AG09309 (cell line): Measurements from ENCODE around the gene ZNF862.

Experiments used
- DNase-seq: peaks from one replicate; pipeline ENCODE4 v3.0.0-alpha.2; 2010; ENCODE audit warnings: low read depth
- H3K4me3 ChIP-seq: 2 replicates; pipeline ENCODE4 v1.5.1; 2011; ENCODE audit warnings: mild to moderate bottlenecking, low read depth, low read length, moderate library complexity; ENCODE audit not compliant: control insufficient read depth
- TF ChIP-seq, protein P1 (sequence below): IDR thresholded peaks from 2 replicates; pipeline ENCODE4 v1.5.1; 2011; ENCODE audit warnings: mild to moderate bottlenecking, low read depth, low read length, inconsistent platforms; ENCODE audit not compliant: insufficient read depth, control insufficient read depth; ENCODE audit errors: missing control alignments

The ZNF862 gene

DNA sequence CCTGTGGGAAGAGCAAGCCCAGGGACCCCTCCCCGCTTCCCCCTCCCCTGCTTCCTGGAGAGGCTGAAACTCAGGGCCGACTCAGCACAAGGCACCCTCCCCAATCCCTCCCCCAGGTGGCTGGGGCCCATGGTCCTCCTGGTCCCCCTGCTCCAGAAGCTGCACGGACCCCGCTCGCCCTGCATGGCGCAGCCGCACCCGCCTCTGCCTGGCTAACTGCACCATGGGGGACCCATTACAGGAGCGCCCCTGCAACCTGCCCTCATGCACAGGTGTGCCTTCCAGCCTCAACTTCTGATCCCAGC, 19.7 kb upstream of the ZNF862 start:
- TF ChIP-seq, protein P1, sequence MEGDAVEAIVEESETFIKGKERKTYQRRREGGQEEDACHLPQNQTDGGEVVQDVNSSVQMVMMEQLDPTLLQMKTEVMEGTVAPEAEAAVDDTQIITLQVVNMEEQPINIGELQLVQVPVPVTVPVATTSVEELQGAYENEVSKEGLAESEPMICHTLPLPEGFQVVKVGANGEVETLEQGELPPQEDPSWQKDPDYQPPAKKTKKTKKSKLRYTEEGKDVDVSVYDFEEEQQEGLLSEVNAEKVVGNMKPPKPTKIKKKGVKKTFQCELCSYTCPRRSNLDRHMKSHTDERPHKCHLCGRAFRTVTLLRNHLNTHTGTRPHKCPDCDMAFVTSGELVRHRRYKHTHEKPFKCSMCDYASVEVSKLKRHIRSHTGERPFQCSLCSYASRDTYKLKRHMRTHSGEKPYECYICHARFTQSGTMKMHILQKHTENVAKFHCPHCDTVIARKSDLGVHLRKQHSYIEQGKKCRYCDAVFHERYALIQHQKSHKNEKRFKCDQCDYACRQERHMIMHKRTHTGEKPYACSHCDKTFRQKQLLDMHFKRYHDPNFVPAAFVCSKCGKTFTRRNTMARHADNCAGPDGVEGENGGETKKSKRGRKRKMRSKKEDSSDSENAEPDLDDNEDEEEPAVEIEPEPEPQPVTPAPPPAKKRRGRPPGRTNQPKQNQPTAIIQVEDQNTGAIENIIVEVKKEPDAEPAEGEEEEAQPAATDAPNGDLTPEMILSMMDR = no peak
- no peak overlapping the region for H3K4me3 ChIP-seq
- DNase-seq = no peak

DNA sequence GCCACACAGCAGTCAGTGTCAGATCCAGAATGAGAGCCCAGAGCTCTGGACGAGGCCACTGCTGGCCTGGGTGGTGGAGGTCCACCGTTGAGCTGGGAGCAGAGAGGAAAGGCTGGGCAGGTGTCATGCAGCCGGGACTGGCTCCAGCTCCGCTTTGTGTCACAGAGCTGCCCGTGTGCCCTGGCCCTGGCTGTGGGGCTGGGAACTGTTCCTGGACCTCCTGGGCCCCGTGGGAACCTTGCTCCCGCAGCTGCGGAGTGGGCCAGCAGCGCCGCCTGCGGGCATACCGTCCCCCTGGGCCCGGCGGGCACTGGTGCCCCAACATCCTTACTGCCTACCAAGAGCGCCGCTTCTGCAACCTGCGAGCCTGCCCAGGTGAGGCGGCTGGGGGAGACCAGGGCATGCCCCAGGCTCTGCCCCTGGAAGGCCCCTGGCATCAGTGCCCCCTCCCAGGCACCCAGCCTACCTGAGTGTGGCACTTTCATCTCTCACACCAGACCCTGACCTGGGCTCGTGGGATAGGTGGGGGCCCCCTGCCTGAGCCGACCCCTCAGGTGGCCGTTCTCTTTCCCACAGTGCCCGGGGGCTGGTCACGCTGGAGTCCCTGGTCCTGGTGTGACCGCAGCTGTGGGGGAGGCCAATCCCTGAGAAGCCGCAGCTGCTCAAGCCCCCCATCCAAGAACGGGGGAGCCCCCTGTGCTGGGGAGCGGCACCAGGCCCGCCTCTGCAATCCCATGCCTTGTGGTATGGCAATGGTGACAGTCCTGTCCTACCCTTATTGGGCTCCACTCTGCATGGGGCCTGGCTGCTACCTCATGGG, 18.8 kb upstream of the ZNF862 start:
- no peak for DNase-seq
- H3K4me3 ChIP-seq = no peak overlapping the region
- TF ChIP-seq, protein P1 = no peak

DNA sequence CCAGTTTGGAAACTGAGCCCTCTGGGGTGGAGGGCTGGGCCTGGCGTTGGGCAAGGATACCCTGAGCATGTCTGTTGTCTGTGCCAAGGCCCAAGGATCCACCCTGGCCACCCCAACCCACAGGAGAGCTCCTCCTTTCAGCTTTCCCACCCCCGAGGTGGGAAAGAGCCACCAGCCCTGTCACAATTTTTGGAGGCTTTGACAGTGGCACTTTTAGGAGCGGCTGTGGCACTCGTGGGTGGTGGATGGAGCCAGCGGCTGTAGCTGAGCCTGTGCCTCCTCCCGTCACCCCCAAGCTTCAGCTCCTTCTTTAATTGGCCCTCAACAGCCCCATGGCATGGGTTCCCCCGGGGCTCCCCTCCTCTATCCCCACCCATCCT, 18.2 kb upstream of the ZNF862 start:
- no peak for DNase-seq
- H3K4me3 ChIP-seq = no peak overlapping the region
- TF ChIP-seq, protein P1 = no peak

DNA sequence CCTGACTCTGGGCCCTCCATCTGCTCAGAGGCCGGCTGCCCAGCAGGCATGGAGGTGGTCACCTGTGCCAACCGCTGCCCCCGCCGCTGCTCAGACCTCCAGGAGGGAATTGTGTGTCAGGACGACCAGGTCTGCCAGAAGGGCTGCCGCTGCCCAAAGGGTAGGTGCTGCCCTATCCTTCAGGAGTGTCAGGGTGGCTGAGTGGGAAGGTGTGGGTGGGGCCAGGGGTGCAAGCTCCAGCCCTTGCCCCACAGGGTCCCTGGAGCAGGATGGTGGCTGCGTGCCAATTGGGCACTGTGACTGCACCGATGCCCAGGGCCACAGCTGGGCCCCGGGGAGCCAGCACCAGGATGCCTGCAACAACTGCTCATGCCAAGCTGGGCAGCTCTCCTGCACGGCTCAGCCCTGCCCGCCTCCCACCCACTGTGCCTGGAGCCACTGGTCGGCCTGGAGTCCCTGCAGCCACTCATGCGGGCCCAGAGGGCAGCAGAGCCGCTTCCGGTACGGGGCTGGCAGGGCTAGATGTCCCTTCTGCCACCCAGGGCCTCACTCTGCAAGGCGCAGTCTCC, 17.5 kb upstream of the ZNF862 start:
- no peak overlapping the region for H3K4me3 ChIP-seq
- no peak for DNase-seq
- TF ChIP-seq, protein P1 = no peak

DNA sequence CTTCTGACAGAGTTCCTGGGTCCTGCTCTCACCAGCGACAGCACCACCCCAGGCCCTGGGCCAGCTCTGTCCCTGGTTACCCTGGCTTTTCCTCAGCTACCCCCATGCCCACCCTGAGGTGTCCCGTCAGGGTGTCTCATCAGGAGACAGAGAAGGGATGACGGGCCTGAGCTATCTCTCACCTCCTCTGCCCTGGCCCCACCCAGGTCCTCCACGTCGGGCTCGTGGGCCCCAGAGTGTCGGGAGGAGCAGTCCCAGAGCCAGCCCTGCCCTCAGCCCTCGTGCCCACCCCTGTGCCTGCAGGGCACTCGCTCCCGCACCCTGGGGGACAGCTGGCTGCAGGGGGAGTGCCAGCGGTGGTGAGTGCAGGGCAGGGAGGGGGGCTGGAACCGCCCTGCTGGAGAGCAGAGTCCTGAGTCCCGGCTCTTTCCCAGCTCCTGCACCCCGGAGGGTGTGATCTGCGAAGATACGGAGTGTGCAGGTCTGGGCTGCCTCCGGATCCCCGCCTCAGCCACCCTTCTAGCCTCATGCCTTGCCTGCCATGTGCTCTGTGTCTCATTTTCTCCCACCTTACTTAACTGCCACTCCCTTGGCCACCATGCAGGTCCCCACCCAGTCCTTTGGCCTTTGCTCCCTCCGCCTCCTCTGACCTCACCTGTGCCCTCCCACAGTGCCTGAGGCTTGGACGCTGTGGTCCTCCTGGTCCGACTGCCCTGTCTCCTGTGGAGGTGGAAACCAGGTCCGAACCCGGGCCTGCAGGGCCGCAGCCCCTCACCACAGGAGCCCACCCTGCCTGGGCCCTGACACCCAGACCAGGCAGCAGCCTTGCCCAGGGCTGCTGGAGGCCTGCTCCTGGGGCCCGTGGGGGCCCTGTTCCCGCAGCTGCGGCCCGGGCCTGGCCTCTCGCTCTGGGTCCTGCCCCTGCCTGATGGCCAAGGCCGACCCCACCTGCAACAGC, 16.7 kb upstream of the ZNF862 start:
- DNase-seq = no peak
- no peak overlapping the region for H3K4me3 ChIP-seq
- TF ChIP-seq, protein P1 = no peak

DNA sequence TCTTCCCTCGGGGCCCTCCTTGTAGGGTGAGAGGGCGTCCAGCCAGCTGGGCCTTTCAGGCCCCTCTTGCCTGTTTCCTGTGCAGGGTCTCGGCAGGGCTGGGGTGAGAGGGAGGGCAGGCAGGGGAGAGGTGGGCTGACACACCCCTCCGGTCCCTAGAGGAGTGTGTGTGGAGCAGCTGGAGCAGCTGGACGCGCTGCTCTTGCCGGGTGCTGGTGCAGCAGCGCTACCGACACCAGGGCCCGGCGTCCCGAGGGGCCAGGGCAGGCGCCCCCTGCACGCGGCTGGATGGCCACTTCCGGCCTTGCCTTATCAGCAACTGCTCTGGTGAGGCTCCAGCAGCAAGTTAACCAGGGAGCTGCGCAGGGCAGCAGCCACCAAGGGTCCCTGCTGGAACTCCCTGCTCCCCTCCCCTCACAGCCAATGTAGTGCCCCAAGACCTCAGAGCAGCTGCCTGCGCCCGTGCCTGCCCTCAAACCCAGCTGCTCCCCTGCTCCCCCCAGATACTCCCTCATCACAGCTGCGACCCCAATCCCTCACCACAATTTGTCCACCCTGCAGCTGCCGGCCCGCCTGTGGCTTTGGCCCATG, 15.7 kb upstream of the ZNF862 start:
- DNase-seq = no peak
- H3K4me3 ChIP-seq = no peak overlapping the region
- TF ChIP-seq, protein P1 = no peak
